Glomerular visceral epithelial cell (primary cell): ENCODE data around the gene GAB2.
"Not testable (repeated sequence)": the region's sequence is repeated elsewhere in the genome, so short reads cannot be mapped to it uniquely, and the experiment has no call there.

Experiments used
- DNase-seq: peaks from one replicate; pipeline ENCODE4 v3.0.0-alpha.2; 2016; ENCODE audit errors: extremely low spot score

GAB2 gene

DNA sequence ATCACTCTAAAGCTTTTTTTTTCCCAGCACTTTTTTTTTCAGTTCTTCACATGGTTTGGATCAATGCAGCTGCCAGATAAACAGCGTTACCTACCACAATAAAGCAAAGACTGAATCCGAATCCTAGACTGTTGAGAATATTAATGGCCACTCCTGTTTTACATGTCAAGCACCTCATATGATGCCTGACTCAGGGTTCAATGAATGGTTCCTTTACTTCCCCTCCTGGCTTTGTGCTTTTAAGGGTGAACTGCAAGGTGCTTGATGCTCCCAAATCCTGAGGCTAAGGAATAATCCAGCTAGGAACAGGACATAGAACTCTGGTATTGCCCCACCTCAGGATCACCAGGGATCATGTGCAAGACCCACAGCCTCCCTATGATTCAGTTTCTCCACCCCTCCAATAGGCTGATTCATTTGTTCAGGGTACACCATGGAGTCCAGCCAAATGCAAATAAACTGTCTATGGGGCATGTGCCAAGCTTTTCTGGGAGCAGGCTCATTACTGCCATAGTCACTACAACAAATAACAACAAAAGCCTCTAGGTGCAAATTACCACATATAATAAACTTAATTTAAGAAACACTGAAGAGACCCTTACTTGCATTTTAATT is 104.3 kb downstream of the GAB2 start:
- DNase-seq: peak; percentile 24

DNA sequence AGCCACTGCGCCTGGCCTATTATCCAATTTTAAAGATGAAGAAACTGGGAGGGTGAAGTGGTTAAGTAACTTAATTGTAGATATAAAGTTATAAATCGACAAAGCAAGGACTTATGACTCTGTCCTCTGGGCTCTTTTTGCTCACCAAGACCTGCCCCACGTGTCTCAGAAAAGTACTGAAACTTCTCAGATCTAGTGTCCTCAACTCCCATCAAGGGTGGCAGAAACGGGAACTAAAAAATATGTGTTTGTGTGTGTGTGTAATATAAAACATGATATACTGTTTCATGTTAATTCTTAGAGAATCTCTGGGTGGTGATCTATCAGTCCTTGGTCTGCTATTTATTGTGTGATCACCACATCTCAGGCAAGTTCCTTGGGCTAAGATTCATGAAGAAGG is 104.9 kb downstream of the GAB2 start:
- no peak for DNase-seq

DNA sequence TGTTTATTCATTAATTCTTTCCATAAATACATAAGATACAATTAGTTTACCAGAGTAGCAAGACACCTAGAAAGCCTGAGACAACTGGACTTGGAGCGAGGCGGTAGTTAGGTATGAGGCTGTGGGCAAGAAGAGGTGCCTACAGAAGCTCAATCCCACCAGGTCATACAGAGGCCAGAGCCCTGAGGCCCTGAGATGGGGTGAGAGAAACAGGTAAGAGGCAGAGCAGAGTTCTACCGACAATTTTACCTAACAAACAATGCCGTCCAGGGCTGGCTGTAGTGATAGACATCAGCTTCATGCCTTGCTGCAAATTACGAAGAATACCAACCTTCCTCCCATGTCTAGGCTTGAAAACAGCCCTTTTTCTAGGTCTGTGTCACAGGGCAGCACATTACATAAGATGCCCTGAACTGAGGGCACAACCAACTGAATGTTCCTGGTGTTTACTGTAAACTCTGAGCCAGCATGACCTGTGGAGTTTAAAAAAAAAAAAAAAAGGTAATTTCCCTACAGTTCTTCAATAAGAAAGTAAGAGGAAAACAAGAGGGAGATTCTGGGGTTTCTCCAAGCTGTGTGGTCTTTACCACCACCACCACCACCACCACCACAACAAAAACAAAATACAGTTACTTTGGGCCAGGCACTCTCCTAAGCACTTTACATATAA is 105.8 kb downstream of the GAB2 start:
- no peak for DNase-seq

DNA sequence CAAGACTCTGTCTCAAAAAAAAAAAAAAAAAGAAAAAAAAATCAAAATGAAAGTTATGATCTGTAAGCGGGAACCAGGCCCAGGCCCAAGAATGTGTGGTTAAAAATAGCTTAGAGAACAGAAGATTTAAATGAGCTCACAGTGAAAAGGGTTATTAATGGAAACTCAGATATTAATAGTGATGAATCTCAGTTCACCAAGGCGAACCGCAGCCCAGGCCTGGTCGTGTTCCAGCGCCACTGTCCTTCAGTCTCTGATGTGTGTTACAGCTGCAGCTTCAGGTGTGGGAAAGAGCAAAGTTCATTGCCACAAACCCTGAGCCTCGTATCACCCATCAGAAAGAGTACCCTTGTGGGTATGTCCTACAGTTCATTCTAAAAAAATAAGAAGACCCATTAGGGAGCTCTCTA is 107.1 kb downstream of the GAB2 start:
- DNase-seq: no peak

DNA sequence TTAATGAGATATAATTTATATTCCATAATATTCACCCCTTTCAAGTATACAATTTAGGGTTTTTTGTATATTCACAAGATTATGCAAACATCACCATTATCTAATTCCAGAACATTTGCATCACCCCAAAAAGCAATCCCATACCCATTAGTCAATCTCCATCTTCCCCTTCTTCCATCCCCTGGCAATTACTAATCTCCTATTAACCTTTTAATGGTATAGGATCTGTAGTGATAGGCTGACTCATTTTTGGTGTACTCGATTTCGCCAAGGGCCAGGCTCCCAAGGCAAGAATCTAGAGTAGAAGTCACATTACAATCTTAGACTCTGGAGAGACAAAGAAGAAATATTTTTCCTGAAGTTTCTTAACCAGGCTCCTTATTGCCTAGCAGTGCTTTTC is 113.4 kb downstream of the GAB2 start:
- DNase-seq: no peak

DNA sequence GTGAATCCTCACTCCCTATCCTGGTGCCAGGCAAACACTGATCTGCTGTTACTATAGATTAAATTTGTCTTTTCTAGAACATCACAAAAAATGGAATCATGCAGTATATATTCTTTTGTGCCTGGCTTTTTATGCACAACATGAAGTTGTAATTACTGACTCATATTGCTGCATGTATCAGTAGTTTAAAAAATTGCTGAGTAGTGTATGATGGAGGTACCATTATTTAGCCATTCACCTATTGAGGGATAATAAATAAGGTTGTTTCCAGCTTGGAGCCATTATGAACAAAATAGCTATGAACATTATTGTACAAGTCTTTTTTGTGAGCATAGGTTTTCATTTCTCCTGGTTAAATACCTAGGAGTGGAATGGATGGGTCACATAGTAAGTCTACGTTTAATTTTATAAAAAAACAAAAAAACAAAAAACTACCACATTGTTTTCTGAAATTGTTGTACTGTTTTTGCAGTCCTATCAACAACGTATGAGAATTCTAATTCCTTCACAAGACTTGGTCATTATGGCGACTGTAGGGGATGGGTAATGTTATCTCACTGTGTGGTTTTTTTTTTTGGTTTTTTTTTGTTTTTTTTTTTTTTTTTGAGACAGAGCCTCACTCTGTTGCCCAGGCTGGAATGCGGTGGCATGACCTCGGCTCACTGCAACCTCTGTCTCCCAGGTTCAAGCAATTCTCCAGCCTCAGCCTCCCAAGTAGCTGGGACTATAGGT is 117.3 kb downstream of the GAB2 start:
- no peak for DNase-seq

DNA sequence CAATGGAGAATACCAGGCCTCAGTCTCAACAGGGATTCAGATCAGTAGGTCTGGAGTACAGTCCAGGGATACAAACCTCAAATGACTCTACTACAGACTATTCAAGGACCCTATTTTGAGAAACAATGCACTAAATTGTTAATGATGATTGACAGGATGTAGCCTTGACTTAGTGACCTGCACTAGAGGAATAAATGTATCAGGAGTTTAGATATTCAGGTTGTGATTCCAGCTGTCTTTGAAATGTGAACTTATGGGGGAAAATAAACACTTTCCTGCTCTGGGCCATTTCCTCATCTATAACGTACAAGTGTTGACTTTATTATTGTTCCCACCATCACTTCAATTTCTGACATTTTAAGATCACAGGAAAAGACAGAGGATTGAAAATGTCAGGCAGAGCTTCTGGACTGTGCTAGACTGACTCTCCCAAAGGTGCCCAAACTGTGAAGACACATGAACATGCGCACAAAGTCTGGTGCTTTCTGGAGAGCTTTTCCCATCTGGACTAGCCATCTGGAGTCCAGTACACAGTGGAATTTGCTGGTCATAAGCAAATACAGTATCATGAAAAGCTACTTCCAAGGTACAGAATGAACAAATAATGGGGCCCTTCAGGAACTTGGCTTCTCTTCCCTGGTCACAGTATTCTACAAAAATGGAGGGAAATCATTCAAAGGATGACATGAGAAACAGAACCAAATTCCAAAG is 118.5 kb downstream of the GAB2 start:
- DNase-seq: no peak

DNA sequence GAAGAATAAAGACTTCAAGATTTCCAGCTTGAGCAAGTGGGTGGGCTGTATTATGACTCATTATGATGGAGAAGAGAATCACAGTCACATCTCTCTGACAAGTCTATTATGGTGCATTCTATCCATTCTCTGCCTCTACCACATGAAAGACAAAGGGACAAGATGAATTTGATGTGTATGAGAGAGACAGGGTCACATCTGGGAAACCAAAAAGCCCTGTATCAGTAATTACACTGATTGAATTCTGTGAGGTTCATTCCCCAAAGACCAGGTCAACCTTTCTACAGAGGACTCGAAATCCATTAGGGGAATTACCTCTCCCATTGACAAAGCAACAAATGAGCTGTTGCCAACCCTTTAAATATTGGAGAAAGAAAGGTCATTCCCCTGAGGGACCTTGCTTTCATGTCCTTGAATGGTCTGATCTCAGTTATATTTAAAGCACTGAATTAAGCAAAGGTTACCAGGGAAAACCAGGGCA is 119.3 kb downstream of the GAB2 start:
- DNase-seq: no peak

DNA sequence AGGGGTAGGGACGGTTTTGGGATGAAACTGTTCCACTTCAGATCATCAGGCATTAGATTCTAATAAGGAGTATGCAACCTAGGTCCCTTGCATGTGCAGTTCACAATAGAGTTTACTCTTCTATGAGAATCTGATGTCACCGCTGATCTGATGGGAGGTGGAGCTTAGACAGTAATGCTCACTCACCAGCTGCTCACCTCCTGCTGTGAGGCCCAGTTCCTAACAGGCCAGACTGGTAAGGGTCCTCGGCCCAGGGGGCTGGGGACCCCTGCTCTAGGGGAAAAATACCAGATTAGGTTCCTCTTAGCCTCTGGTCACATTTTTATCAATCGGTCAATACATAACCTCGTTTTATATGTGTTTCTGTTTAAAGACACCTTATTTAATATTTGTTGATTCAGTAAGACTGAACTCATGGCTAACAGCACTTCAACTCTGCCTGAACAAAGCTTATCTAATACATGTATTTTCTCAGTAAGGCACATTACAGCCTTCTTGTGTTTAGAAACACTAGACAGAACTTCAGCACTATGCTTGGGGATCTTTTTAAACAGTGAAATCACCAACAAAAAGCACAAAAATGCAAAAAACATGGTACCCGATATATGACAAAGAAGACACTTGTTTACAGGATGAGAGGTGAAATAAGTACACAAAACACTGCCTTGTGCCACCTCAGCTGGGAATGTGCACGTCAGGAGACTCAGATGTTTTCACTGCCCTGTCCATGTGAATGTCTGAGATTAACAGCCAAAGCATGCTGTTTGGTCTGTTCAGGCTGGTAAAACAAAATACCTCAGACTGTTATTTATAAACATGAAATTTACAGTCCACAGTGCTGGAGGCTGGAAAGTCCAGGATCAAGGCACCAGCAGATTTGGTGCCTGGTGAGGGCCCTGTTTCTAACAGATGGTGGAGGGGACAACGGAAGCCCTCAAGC is 121.4 kb downstream of the GAB2 start:
- peak; percentile 22 for DNase-seq

DNA sequence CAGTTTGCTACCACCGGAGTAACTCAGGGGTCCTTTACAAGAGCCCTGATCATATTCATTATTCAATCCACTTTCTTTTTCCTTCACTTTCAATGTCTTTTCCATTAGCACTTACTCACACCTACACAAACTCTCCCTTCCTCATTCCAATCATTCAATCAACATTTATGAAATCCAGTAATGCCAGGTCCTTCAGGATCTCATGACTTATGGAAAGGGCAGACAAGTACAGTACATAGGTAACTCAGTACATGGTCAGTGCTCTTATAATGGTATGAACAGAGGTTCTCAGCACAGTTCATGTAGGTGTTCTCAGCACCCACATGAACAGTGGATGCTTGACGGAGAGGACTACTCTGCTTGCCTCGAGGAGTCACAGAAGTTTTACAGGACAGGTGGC is 122.3 kb downstream of the GAB2 start:
- DNase-seq: no peak

DNA sequence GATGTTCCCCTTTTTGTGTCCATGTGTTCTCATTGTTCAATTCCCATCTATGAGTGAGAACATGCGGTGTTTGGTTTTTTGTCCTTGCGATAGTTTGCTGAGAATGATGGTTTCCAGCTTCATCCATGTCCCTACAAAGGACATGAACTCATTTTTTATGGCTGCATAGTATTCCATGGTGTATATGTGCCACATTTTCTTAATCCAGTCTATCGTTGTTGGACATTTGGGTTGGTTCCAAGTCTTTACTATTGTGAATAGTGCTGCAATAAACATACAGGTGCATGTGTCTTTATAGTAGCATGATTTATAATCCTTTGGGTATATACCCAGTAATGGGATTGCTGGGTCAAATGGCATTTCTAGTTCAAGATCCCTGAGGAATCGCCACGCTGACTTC is 123.5 kb downstream of the GAB2 start:
- not testable (repeated sequence) for DNase-seq

DNA sequence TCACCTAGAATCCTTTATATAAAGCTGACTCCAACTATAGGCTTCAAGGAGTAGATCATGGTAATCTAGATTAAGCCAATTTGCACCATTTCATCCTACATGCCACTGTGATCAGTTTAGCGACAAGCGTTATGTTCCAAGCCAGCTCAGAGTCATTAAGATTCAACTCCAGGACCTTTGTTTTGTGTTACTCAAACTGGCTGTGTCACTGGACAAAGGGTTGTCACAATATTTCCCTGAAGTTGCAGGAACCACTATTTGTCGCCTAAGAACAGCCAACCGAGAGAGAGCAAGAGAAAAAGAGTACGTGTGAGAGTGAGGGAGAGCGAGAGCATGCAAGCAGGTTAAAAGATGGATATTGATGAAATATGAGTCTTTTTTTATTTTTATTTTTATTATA is 124.1 kb downstream of the GAB2 start:
- no peak for DNase-seq

DNA sequence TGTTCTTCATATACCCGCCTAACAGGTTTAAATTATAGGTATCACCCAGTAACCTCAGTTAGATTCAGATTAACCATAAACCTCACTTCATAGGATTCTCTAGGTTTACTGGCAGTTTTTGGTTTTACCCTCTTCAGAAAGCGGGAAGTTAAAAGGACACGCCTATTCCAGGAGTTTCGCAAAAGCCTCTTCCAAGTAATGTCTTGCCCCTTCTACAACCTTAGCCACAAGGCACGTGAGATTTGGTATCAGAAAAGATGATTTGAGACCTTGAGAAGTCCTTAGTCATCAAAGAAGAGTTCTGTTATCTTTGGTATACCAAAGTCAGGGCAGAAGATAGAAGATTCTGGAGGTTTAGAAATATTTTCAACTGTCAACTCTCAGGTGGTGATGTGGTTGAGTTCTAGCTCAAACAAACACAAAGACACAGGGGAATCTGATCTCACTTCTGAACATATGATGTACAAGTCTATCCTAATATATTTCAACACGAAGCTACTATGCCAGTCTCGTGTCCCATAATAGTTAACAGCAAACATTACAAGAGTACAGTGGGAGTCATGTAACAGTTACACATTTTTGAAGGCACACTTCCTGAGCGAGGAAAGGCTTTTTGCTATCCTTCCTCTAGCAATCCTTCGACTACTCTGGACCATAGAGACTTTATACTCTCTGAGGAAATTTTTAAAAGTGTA is 125.4 kb downstream of the GAB2 start:
- DNase-seq: no peak

DNA sequence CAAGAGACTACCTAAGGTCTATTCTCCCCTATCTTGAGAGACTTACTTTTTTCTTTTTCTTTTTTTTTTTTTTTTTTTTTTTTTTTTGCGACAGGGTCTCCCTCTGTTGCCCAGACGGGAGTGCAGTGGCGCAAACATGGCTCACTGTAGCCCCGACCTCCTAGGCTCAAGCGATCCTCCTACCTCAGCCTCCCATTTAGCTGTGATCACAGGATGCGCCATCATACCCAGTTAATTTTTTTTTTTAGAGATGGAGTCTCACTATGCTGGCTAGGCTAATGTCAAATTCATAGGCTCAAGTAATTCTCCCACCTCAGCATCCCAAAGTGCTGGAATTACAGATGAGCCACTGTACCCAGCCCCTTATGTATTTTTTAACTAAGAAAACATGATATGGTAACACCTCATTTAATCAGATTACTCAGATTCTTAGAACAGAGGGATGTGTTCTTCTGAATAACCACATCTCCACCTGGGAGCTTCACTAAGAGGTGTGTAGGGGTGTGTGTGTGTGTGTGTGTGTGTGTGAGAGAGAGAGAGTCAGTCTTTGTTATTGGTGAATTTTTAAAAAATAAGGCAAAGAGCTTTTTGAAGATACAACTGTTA is 126.0 kb downstream of the GAB2 start:
- DNase-seq: no peak

DNA sequence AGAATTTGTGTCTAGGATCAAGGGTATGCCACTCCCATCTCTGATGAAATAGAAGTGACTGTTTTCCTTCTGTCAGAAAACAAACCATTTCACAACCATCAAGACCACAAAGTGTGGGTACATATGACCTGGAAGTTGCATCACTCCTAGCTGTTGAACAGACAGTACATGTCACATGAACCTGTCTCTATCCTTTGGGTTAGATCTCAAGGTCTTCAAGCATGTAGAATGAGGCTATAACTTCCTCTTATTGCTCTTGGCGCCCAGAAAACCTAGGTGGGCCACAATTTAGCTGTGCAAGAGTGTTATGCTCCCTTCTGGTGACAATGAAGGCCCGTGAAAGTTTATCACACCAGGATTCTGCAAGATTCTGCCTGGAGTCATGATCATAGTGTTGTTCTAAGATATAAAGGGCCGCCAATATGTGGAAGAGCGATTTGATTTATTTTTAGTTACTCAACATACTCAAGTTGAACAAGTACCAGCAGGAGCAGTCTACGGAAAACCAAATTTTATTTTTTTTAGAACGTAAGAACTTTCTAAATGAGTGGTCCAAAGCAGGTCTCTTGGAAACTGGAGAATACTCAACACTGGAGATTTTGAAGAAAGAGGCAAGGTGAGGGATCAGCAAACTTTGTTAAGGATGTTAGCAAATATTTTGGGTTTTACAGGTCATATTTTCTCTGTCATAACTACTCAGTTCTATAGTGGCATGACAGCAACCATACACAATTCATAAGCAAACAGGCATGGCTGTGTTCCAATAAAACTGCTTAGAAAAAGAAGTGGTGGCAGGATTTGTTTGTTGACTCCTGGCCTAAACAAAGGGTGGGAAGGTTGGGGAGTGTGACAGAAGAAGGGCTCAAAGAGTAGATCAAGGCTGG is 127.1 kb downstream of the GAB2 start:
- peak; percentile 1 for DNase-seq

DNA sequence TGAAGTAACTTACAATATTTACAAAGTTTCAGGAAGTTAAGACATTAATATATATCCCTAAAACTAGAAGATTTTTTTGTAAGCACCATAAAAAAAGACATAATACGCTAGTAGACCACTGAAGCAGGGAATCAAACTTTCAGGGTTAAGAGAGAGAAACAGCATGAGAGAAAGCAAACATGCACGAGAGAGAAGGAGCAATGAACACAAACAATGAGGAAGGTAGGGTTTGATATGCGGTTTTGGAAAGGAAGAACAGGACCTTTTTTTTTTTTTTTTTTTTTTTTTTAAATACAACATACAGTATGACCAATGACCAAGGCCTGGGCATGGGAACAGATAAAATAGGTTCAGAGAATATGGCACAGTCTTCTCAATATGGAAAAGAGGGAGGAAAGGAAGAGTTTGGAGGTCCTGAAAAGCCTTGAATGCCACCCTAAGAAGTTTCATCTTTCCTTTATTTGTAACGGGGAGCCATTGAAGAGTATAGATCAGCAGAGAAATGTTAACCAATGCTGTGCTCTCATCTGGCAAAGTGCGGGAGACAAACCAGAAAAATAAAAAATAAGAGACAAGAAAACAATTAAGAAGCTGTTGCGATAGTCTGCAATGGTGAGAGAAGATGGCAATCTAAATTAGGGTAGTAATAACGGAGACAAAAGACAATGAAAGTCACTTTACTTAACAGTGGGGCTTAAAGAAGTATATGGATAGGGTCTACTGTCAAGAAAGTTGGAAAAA is 127.9 kb downstream of the GAB2 start:
- no peak for DNase-seq

DNA sequence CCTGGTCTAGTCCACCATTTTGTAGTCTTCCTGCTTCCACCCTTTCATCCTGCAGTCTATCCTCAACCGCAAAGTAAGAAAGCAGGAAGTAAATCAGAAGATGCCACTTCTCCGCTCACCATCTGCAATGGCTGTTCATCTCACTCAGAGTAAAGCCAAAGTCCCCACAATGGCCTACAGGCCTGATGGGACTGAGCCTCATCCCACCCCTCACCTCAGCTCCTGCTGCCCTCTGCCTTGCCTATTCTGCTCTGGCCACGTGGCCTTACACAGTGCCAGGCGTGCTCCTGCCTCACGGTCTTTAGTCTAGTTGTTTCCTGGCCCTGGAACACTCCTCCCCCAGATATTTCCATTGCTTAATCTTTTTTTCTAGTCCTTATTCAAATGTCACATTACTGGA is 133.4 kb downstream of the GAB2 start:
- no peak for DNase-seq

DNA sequence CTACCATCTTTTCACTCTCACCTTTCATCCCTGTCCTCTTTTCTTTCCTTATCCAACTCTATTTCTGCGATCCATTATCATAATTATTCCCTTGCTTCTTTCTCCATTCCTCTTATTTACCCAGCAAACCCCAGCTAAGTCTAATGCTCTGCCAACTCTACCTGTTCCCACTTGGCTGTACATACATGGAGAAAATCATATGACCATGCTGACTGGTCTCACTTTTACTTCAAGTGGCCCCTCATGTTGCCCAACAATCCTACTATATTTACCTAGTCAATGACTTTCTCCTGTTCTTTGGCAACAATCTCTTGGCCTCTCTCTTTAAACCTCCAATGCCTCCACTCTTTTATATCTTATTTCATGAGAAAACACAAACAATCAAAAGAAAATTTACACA is 134.8 kb downstream of the GAB2 start:
- no peak for DNase-seq

DNA sequence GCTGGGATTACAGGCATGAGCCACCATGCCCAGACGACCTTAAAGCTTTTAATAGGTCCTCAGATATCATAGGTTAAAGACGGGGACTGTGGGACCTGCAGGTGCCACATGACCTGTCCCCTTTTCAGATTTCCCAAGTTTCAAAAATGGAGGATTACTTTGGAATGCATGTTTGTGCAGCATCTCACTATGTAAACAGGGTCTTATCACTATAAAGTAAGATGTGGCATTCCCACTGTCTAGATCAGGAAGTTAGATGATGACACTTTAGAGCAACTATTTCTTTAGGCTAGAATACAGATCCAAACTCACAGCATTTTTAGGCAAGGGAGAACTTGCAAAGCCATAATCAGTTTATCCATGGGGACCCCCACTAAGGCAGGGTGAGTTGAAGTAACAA is 136.1 kb downstream of the GAB2 start:
- no peak for DNase-seq
